Measurements from ENCODE around the gene ILF3. TPM values are rescaled to one million over a fixed set of nuclear protein-coding genes. Genes with fewer than 3 reads are reported as not detected.

Gene ILF3
- total RNA-seq, 1 donor from 2014 or later = 524 TPM

- Mint-ChIP-seq H3K27me3 (no peaks in the 10 kb centered on the region), H3K4me3 (no peak overlapping the region), H3K9me3 (no peaks in the 10 kb centered on the region), H3K27ac (no peak overlapping the region), H3K4me1 (ENCODE audit: unreplicated experiment) (no peaks in the 10 kb centered on the region), H3K36me3 (no peaks in the 10 kb centered on the region)
- TF ChIP-seq, protein P1, sequence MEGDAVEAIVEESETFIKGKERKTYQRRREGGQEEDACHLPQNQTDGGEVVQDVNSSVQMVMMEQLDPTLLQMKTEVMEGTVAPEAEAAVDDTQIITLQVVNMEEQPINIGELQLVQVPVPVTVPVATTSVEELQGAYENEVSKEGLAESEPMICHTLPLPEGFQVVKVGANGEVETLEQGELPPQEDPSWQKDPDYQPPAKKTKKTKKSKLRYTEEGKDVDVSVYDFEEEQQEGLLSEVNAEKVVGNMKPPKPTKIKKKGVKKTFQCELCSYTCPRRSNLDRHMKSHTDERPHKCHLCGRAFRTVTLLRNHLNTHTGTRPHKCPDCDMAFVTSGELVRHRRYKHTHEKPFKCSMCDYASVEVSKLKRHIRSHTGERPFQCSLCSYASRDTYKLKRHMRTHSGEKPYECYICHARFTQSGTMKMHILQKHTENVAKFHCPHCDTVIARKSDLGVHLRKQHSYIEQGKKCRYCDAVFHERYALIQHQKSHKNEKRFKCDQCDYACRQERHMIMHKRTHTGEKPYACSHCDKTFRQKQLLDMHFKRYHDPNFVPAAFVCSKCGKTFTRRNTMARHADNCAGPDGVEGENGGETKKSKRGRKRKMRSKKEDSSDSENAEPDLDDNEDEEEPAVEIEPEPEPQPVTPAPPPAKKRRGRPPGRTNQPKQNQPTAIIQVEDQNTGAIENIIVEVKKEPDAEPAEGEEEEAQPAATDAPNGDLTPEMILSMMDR (conservative IDR thresholded peaks at IDR 0.05) = no peak
- DNase-seq (ENCODE audit: extremely low spot score, unreplicated experiment) = no peak
Measured at GRCh38 chr19:10707440-10707839, 53.3 kb downstream of the ILF3 start.

DNA sequence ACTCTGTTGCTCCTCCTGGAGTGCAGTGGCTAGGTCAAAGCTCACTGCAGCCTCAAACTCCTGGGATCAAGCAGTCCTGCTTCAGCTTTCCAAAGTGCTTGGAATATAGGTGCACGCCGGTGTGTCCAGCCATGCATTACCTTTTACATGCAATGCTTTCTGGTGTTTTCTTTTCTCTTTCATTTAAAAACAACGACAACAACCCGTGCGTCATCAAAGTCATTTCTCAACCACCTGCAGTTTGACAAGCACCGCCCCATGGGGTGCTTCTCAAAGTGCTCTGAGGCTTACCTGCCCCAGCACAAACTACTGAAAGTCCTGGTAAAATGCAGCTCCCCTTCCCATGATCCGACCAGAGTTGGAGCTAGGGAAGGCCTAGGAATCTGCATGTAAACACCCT is 54.1 kb downstream of the ILF3 start:
- Mint-ChIP-seq H3K27me3 (no peaks in the 10 kb centered on the region), H3K36me3 (no peaks in the 10 kb centered on the region), H3K4me3 (no peak overlapping the region), H3K9me3 (no peaks in the 10 kb centered on the region), H3K4me1 (ENCODE audit: unreplicated experiment) (no peaks in the 10 kb centered on the region), H3K27ac (no peak overlapping the region)
- TF ChIP-seq, protein P1 (conservative IDR thresholded peaks at IDR 0.05) = no peak
- no peak for DNase-seq (ENCODE audit: extremely low spot score, unreplicated experiment)

- no peak overlapping the region for H3K27ac Mint-ChIP-seq
- H3K27me3 Mint-ChIP-seq = no peaks in the 10 kb centered on the region
- no peak overlapping the region for H3K4me3 Mint-ChIP-seq
- TF ChIP-seq, protein P1 (conservative IDR thresholded peaks at IDR 0.05) = no peak
- no peaks in the 10 kb centered on the region for H3K9me3 Mint-ChIP-seq
- no peak for DNase-seq (ENCODE audit: extremely low spot score, unreplicated experiment)
- peaks cover under 1% of the 10 kb centered on the region for H3K36me3 Mint-ChIP-seq
- peaks cover 2% of the 10 kb centered on the region for H3K4me1 Mint-ChIP-seq (ENCODE audit: unreplicated experiment)
Measured at GRCh38 chr19:10712045-10712444, 57.9 kb downstream of the ILF3 start.

DNA sequence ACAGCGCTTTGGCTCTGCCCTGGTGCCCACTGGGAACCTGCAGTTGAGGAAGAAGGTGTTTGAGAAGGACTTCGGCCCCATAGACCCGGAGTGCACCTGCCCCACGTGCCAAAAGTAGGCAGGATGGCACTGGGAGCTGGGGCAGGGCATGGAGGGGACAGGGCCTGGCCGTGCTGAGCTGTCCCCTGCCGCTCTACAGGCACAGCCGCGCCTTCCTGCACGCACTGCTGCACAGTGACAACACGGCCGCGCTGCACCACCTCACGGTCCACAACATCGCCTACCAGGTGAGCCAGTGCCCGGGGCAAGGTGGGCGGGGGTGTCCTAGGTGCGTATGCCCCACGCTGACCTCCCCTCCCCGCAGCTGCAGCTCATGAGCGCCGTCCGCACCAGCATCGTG is 58.6 kb downstream of the ILF3 start:
- Mint-ChIP-seq H3K27ac (no peak overlapping the region), H3K4me3 (no peak overlapping the region), H3K4me1 (ENCODE audit: unreplicated experiment) (peaks cover 4% of the 10 kb centered on the region), H3K27me3 (no peaks in the 10 kb centered on the region), H3K9me3 (no peaks in the 10 kb centered on the region), H3K36me3 (peaks cover 3% of the 10 kb centered on the region)
- TF ChIP-seq, protein P1 (conservative IDR thresholded peaks at IDR 0.05) = no peak
- DNase-seq (ENCODE audit: extremely low spot score, unreplicated experiment) = no peak

DNA sequence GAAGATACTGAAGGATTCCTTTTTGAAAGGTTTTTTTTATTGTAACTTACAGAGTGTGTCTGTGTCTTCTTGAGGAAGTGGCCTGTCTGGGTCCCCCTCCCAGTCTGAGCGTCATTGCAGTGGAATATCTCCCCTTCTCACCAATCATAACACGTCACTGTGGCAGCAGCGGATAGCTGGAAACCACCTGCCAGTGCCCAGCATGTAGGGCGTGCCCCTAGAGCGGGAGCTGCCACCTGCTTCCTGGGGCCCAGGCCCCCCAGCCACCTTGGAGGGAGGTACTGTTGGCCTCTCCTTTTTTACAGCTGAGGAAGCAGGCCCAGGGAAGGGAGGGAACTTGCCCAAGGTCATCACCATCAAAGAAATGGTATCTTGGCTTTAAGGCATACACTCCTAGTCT is 59.2 kb downstream of the ILF3 start:
- no peaks in the 10 kb centered on the region for H3K9me3 Mint-ChIP-seq
- peak overlapping the region; percentile 72 for H3K27ac Mint-ChIP-seq
- peaks cover 4% of the 10 kb centered on the region for H3K4me1 Mint-ChIP-seq (ENCODE audit: unreplicated experiment)
- no peaks in the 10 kb centered on the region for H3K27me3 Mint-ChIP-seq
- no peak for DNase-seq (ENCODE audit: extremely low spot score, unreplicated experiment)
- no peak overlapping the region for H3K4me3 Mint-ChIP-seq
- TF ChIP-seq, protein P1 (conservative IDR thresholded peaks at IDR 0.05) = no peak
- peaks cover 3% of the 10 kb centered on the region for H3K36me3 Mint-ChIP-seq

DNA sequence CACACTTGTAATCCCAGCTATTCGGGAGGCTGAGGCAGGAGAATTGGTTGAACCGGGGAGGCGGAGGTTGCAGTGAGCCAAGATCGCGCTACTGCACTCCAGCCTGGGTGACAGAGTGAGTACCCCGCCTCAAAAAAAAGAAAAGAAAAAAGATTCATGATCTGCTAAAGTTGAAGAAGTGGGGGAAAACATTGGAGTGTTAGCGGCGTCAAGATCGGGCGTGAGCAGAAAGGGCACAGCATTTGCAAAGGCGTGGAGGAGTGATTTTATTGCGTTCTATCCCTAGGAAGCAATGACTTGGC is 62.9 kb downstream of the ILF3 start:
- H3K27me3 Mint-ChIP-seq = no peaks in the 10 kb centered on the region
- H3K4me3 Mint-ChIP-seq = peak overlapping the region; percentile 91
- TF ChIP-seq, protein P1 (conservative IDR thresholded peaks at IDR 0.05) = no peak
- DNase-seq (ENCODE audit: extremely low spot score, unreplicated experiment) = no peak
- H3K36me3 Mint-ChIP-seq = peaks cover 3% of the 10 kb centered on the region
- no peaks in the 10 kb centered on the region for H3K9me3 Mint-ChIP-seq
- peak overlapping the region; percentile 88 for H3K27ac Mint-ChIP-seq
- peaks cover 12% of the 10 kb centered on the region for H3K4me1 Mint-ChIP-seq (ENCODE audit: unreplicated experiment)
